HG02973 (cell line): ENCODE measurements around the gene RPL19.

Experiments
- ATAC-seq: cut with Tn5 transposase; IDR thresholded peaks from one replicate; pipeline ENCODE4 v1.9.1; 2021; ENCODE audit warnings: moderate library complexity; ENCODE audit not compliant: unreplicated experiment

Gene RPL19

GRCh38 chr17:39222866-39223834 is 23.1 kb downstream of the RPL19 start:
- ATAC-seq, result no peak

- no peak for ATAC-seq
Observed at GRCh38 chr17:39223907-39224777, 24.1 kb downstream of the RPL19 start.

- ATAC-seq, result no peak
Observed at GRCh38 chr17:39224778-39225307, 24.8 kb downstream of the RPL19 start.

DNA sequence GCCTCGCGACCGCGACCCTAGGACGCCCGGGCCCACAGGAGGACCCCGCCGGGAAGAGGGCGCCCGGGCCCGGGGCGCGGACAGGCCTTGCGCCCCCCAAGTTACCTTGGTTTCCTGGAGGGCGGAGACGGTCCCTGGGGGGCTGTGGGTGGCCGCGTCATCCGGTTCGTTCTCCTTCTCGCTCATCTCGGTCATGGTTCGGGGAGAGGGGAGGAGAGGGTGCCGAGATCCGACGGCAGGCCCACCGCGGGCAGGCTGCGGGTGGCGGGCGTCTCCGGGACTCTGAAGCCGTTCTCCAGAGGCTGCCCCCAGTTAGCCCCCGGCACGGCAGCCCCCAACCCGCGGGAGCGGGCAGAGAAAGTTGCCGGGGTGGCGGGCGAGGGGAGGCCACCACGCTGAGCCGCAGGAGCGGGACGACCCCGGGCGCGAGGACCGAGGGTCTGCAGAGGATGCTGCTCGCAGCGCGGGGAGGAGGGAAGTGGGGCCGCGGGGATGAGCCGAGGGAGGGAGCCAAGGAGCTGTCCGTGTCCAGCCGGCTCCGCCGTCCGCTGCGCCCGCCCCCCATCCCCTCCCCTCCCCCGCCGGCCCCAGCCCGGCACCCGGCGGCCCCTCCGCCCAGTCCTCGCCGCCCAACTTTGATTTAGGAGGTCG is 25.4 kb downstream of the RPL19 start, which contains the start of gene STAC2:
Gene STAC2 (minus strand): TSS at position 638 of the 651 bp plus-strand sequence. CDS start 443 bp downstream, at position 195.
- no peak for ATAC-seq

- no peak for ATAC-seq
Observed at GRCh38 chr17:39225959-39226683, 26.0 kb downstream of the RPL19 start.

- no peak for ATAC-seq
Observed at GRCh38 chr17:39227364-39227919, 27.4 kb downstream of the RPL19 start.

DNA sequence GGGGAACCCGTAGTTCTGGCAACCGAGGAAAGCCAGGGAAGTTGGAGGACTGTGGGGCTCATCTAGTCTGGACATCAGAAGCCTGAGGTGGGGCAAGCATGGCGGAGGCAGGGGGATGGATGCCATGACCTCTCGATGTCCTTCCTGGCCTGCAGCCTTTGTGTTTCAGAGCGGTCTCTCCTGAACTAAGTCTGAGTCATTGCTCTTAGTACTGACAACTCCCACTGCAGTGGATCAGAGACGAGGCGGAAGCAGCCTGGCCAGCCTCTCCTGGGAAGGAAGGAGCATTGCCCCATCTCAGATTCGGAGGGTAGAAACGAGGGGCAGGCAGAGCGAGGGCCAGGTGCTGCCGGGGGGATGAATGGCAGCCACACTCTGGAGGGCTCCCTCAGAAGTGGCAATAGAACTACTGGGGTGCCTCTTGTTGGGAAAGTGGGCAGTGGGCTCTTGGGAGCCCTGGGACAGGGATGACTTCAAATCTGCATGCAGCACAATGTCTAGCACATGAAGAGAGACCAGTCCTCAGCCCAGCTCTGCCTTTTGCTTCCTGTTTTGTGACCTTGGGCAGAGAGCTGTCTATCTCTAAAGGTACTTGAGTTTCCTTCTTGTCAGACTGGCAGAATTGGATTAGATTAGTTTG is 29.3 kb downstream of the RPL19 start:
- no peak for ATAC-seq

DNA sequence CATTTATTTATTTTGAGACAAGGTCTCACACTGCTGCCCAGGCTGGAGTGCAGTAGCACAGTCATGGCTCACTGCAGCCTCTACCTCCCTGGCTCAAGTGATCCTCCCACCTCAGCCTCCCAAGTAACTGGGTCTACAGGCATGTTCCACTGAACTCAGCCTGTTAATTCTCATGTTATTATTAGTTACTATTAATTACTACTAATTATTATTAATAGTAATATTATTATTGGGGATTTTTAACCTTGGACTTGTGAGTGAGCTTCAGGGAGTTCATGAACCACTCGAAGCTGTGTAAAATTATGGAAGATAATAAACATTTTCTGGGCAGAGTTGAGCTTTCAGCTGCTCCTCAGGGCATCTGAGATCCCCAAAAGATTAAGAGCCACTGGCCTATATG is 30.3 kb downstream of the RPL19 start:
- no peak for ATAC-seq

GRCh38 chr17:39231091-39231561 is 31.0 kb downstream of the RPL19 start:
- ATAC-seq, result no peak

GRCh38 chr17:39231591-39232551 is 31.8 kb downstream of the RPL19 start:
- ATAC-seq, result no peak

DNA sequence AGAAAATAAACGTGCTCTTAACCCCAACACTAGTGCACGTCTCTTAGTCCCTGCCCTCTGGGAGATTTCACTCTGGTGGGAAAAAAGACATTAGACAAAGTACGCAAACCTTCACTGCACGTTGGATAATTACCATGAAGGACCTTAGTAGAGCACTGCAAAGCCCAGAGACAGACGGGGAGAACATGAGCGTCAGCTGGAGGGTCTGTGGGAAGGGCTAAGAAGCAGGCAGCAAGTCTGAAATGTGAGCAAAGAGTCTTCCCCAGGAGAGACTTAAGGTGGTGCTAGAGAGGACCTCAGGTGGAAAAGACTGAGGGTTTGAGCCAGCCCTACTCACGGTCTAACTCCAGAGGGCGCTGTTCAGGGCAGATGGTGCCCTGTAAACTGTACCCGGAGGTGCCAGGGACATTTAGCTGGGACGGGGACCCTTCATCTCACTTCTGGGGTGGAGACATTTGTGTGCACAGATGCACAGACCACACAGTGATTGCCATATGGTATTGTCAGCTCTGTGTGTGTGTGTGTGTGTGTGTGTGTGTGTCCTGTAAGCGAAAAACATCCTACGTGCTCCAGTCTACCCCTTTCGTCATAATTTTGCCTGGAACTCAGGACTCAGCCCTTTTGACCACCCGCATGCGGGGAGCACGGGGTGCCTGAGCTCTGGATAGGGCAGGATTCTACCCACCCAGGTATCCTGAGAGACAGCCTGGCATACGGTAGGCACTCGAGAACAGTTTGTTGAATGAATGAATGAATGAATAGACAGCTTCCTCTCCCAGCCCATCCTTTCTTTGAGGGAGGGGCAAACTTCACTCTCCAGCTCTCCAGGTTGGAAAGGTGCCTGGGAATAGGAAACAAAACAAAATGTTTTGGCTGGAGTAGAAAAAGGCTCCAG is 35.7 kb downstream of the RPL19 start:
- no peak for ATAC-seq

DNA sequence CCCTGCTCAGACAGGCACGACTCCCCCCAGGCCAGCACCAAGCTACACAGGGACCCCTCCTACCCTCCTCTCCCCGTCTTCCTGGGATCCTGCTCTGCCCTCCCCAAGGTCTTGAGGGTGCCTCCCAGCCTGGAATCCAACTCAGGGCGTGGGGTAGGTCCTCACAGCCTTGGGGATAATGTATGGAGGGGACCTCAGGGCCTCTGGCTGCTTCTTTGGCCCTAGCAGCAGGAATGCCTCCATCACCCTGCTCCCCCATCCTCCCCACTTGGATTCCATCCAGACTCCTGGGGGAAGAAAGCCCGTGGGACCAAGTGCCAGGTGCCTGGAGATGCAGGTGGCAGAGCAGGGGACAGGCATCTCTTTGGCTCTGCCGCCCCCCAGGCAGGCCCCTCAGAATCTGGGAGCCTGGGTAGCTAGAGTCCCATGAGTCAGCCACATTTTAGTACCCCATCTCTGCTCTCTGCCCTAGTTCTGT is 36.4 kb downstream of the RPL19 start:
- ATAC-seq, result no peak

DNA sequence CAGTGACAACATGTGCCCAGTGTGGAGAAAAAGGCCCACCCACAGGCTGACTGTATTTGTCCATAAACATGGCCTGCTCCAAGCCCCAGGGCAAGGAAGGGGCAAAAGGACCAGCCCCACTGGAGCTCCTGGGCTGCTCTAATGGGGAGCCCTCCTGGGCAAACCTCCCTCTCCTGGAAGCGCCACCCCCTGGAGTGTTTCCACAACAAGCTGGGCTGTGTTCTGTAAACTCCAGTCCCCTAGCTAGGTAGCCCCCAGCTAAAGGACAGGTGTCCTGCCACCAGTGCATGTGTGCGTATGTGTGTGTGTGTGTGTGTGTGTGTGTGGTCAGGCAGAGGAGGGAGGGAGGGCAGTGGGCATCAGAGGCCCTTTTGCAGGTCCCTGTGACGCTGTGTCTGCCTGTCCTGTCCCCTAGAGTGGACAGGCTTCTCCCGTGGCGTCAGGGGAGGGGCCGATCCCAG is 36.9 kb downstream of the RPL19 start:
- ATAC-seq, result no peak

DNA sequence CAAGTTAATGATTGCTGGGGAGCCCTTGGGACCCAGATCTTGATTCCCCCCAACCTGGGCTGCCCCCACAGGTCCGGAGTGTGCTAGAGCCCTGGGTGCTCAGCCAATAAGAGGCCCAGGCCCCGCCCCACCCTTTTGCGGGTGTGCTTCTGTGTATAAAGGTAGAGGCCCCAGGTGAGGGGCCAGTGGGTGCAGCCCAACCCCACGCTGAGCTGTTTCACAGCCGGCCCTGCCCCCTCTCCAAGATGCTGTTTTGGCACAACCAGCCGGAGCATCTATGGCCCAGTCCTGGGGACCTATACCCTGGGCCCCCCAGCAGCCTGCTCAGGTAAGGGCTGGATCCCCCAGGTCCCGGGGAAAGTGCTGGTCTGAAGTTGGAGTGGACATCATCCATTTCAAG is 37.5 kb downstream of the RPL19 start:
- ATAC-seq, result no peak

DNA sequence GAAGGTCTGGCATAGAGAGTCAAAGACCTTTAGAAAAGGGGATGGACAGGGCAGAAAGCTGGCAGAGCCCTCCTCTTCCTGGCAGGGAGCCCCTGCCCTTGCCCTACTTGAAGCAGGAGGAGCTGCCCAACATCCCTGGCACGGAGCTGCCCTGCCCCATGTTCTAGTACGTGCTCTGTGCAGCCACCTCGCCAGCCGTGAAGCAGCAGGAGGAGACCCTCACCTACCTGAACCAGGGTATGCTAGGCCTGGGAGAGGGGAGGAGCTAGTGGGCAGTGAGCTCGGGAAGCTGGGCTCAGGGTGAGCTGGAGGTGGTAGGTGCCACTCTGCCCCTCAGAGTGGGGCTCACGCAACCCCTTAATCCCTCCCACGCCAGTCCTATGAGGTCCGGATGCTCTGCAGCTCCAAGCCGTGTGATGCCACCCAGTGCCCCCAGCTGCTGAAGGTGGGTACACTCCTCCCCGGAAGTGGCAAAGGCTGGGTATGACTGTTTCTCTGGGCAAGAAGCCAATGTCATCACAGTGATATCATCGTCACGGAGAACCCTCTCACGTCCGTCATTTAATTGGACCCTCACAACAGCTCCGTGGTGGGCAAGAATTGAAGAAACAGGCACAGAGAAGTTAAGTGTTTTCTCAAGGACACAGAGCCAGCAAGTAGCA is 38.4 kb downstream of the RPL19 start:
- ATAC-seq, result no peak

GRCh38 chr17:39239640-39240314 is 39.7 kb downstream of the RPL19 start:
- ATAC-seq, result no peak
